HAP-1 (cell line): Measurements from ENCODE around the gene MVD.

Experiments used
- DNase-seq, 2 experiments: peaks; one replicate each; pipeline ENCODE4 v3.0.0-alpha.2; 2016 to 2020; ENCODE audit warnings: low spot score in 2 of 2
- H3K27me3 ChIP-seq: fragments of 250-450 bp; sonication (Bioruptor Pico); 2 replicates; pipeline ENCODE4 v1.5.1; 2020; ENCODE audit warnings: low read depth, mild to moderate bottlenecking, moderate library complexity
- H3K36me3 ChIP-seq: fragments of 250-450 bp; sonication (Bioruptor Pico); replicated peaks from 2 replicates; pipeline ENCODE4 v1.5.1; 2020; ENCODE audit warnings: mild to moderate bottlenecking
- H3K4me1 ChIP-seq: fragments of 250-450 bp; sonication (Bioruptor Pico); 2 replicates; pipeline ENCODE4 v1.5.1; 2020; ENCODE audit warnings: mild to moderate bottlenecking
- H3K4me3 ChIP-seq: fragments of 250-450 bp; sonication (Bioruptor Pico); 2 replicates; pipeline ENCODE4 v1.5.1; 2020; ENCODE audit warnings: mild to moderate bottlenecking, moderate library complexity
- H3K9me3 ChIP-seq: fragments of 250-450 bp; sonication (Bioruptor Pico); 2 replicates; pipeline ENCODE4 v1.5.1; 2020; ENCODE audit warnings: mild to moderate bottlenecking, moderate library complexity
- in situ Hi-C: fragments of 300-500 bp; cut with MboI; formaldehyde crosslinking; loops from 3 replicates; pipeline ENCODE4 v1.14.3; 2020; ENCODE audit warnings: low sequenced_read_pairs, inconsistent platforms, mixed read lengths

MVD gene

GRCh38 chr16:88665148-88665547 is 2.3 kb upstream of the MVD start:
- in situ Hi-C loops: no loop called here
- DNase-seq: no peak
- H3K4me3 ChIP-seq: no peak overlapping the region

DNA sequence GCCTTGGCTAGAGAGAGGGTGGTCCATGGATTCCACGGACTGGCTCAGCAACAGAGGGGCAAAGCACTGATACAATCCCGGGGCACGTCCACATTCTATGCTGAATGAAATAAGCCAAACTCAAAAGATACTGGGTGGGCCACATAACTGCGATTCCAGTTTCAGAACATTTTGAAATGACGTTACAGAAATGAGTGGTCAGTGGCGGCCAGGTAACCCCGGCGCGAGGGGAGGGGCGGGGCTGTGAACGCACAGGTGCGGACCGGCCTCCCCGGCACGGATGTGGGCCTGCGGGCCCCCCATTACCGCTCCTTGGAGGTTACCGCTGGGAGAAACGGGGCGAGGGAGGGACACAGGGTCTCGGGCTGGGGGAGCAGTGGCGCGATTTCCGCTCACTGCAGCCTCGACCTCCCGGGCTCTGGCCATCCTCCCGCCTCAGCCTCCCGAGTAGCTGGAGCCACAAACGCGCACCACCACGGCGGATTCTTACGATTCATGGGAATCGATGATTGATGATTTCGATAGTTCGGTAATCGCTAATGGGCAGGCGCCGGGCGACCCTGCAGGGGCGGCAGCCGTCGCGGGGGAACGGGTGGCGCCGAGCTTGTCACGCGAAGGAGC is 559 bp downstream of the MVD start:
- DNase-seq: no peak
- Histone ChIP-seq H3K27me3 (no peaks in the 10 kb centered on the region), H3K4me3 (peak overlapping the region; percentile 81), H3K36me3 (peaks cover 5% of the 10 kb centered on the region; the same call in 1 of the 2 replicates), H3K9me3 (no peaks in the 10 kb centered on the region), H3K4me1 (peaks cover 7% of the 10 kb centered on the region)
- in situ Hi-C loops: no loop called here

More at GRCh38 chr16:88665148-88665547, 2.3 kb upstream of the MVD start:
- Histone ChIP-seq H3K27me3 (no peaks in the 10 kb centered on the region), H3K9me3 (no peaks in the 10 kb centered on the region), H3K4me1 (peaks cover 7% of the 10 kb centered on the region), H3K36me3 (no peaks in the 10 kb centered on the region)

DNA sequence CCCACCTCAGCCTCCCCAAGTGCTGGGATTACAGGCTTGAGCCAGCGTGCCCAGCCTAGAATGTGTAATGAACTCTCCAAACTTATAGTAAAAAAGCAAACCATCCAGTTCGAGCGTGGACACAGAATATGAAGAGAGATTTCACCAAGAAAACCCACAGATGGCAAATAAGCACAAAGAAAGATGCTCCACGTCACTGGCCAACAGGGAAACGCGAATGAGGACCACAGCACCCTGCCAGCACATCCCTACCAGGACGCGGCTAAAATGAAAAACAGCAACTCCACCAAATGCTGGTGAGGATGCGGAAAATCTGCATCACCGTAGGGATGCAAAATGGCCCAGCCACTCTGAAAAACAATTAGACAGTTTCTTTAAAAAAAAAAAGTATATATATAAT is 1.4 kb downstream of the MVD start:
- Histone ChIP-seq H3K36me3 (peaks cover 5% of the 10 kb centered on the region; the same call in 1 of the 2 replicates), H3K4me1 (peaks cover 7% of the 10 kb centered on the region), H3K4me3 (peak overlapping the region; percentile 7; the same call in 1 of the 2 replicates), H3K27me3 (no peaks in the 10 kb centered on the region), H3K9me3 (no peaks in the 10 kb centered on the region)
- in situ Hi-C loops: no loop called here
- no peak for DNase-seq

GRCh38 chr16:88659160-88659559 is 3.7 kb downstream of the MVD start:
- in situ Hi-C loops: no loop called here

GRCh38 chr16:88658714-88659113 is 4.2 kb downstream of the MVD start:
- no peak overlapping the region for H3K4me3 ChIP-seq
- H3K4me1 ChIP-seq: peaks cover 7% of the 10 kb centered on the region
- DNase-seq: no peak
- no peaks in the 10 kb centered on the region for H3K9me3 ChIP-seq
- peaks cover 19% of the 10 kb centered on the region for H3K36me3 ChIP-seq
- in situ Hi-C loops: no loop called here
- H3K27me3 ChIP-seq: no peaks in the 10 kb centered on the region

More at GRCh38 chr16:88659160-88659559, 3.7 kb downstream of the MVD start:
- peaks cover 19% of the 10 kb centered on the region for H3K36me3 ChIP-seq
- H3K4me3 ChIP-seq: no peak overlapping the region
- no peak for DNase-seq
- H3K27me3 ChIP-seq: no peaks in the 10 kb centered on the region
- H3K4me1 ChIP-seq: peaks cover 7% of the 10 kb centered on the region
- H3K9me3 ChIP-seq: no peaks in the 10 kb centered on the region

GRCh38 chr16:88657371-88657770 is 5.5 kb downstream of the MVD start:
- in situ Hi-C loops: no loop called here
- H3K27me3 ChIP-seq: no peaks in the 10 kb centered on the region
- H3K36me3 ChIP-seq: peaks cover 26% of the 10 kb centered on the region
- H3K4me1 ChIP-seq: peaks cover 7% of the 10 kb centered on the region
- H3K9me3 ChIP-seq: no peaks in the 10 kb centered on the region
- DNase-seq: no peak
- H3K4me3 ChIP-seq: no peak overlapping the region

DNA sequence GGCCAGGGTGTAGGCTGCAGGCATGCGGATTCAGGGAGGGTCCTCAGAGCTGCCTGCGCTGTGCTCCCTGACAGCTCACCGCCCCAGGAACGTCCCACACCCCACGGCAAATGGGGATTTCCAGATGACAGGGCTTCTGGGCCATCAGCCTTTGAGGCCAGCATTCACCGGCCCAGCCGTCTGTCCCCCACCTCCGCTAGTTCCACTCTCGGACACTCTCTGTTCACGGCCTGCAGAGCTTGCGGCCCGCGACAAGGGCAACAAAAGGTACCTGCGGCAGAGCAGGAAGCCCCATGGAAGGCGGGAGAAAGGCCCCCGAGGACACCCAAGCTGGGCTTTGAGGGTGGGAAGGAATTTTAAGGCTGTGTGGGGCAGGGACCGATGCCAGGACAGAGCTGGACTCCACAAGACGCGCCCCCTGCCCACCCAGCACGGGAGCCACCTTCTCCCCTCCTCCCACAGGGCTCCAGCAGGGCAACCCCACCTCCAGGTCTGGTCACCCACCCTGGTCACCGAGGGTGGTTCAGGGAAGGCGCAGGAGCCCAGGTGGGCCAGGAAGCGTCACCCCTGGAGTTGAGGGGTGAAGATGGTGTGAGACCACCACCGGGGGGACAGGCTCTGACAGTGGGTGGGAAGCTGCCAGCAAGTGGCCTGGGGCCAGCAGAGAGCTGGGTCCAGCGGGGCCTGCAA is 6.5 kb downstream of the MVD start:
- no peak overlapping the region for H3K4me3 ChIP-seq
- in situ Hi-C loops: no loop called here
- peaks cover 7% of the 10 kb centered on the region for H3K4me1 ChIP-seq
- no peaks in the 10 kb centered on the region for H3K9me3 ChIP-seq
- no peaks in the 10 kb centered on the region for H3K27me3 ChIP-seq
- no peak for DNase-seq
- peaks cover 26% of the 10 kb centered on the region for H3K36me3 ChIP-seq

DNA sequence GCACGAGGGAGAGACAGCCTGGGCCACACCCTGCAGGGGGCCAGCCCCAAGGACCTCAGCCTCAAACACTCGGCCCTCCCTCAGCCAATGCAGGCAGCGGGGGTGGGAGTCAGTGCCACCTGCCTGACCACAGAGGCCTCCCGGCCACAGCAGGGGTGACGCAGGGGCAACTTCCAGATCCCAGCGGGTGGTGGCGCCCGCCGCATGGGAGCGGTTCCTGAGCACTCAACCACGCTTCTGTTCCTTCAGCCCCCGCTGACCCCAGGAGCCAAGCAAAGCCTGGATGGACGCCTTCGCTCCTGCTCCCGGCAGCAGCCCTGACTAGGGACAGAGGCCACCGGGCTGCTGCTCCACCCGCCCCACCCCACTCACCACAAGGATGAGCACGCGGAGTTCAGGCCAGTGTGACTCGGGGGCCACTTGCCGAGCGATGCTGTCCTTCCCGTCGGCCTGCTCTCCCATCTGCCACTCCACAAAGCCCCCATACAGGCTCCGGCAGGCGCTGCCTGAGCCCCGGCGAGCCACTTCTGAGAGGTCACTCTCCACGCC is 7.1 kb downstream of the MVD start:
- peaks cover 6% of the 10 kb centered on the region for H3K4me1 ChIP-seq
- in situ Hi-C loops: no loop called here
- no peaks in the 10 kb centered on the region for H3K27me3 ChIP-seq
- H3K4me3 ChIP-seq: no peak overlapping the region
- no peaks in the 10 kb centered on the region for H3K9me3 ChIP-seq
- peaks cover 26% of the 10 kb centered on the region for H3K36me3 ChIP-seq
- DNase-seq: no peak

- Histone ChIP-seq H3K4me1 (peaks cover 6% of the 10 kb centered on the region), H3K27me3 (no peaks in the 10 kb centered on the region), H3K9me3 (no peaks in the 10 kb centered on the region), H3K36me3 (peaks cover 26% of the 10 kb centered on the region), H3K4me3 (no peak overlapping the region)
- DNase-seq: no peak
- in situ Hi-C loops: no loop called here
Observed at GRCh38 chr16:88655053-88655732, 7.7 kb downstream of the MVD start.

DNA sequence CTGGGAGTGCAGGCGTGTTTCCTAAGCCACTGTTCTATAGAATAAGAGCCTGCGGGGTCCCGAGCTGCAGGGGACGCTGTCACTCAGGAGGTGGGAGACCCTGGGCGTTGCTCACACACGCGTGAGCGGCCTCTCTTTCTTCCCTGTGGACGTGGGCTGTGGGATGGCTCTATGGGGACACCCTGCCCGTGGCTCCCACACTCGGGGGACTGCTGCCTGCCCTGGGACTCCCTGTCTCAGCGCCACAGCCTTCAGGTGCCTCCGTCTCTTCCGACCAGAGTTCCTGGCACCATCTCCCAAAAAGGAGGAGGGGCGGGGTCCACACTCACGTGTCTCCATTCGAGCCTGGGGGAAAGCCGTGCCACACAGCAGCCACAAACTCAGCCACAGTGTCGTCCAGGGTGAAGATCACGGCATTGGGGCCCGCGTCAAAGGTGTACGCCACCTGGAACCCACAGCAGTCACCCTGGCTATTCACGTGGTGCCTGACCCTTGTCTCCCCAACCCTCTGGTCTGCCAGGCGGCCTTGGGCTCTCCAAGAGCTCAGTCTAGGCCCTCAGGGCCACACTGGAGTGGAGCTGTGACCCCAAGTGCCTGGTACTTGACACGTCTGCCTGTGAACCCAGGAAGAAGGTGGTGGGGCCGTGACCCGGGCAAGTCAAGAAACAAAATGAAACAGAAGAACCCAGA is 8.4 kb downstream of the MVD start:
- H3K4me3 ChIP-seq: no peak overlapping the region
- in situ Hi-C loops: no loop called here
- peaks cover 28% of the 10 kb centered on the region for H3K36me3 ChIP-seq
- H3K27me3 ChIP-seq: no peaks in the 10 kb centered on the region
- no peak for DNase-seq
- peaks cover 6% of the 10 kb centered on the region for H3K4me1 ChIP-seq
- no peaks in the 10 kb centered on the region for H3K9me3 ChIP-seq

DNA sequence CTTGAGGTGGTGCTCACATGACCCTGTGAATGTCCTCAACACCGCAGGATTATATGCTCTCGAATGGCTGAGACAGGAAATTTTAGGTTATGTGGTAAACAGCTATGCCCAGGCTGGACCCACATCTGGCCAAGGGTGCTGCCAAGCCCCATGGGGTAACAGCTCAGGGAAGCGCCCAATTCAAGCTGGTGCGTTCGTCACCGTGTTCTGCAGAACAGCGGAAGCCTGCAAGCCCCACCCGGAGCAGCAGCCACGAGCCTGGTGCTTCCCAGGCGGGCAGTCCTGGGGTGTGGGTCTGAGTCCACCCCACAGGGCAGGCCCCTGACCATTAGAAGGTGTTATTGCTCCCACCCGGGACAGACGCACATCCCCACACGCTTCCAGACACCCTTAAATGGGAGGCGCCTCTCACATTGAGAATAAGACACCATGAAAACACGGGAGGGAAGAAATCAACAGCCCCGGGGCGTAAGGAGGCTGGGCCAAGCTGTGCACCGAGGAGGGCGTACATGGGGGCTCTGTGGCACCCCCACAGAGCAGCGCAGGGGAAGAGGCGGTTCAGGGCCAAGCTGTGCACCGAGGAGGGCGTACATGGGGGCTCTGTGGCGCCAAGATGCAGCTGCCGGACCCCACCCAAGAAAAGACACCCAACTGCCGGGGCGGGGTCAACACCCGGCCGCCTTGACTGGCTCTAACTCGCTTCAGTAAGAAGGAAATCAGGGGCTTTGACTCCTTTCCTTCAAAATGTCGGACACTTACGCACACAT is 9.1 kb downstream of the MVD start:
- peaks cover 31% of the 10 kb centered on the region for H3K36me3 ChIP-seq
- in situ Hi-C loops: no loop called here
- peaks cover 6% of the 10 kb centered on the region for H3K4me1 ChIP-seq

GRCh38 chr16:88653101-88653500 is 9.8 kb downstream of the MVD start:
- H3K4me1 ChIP-seq: peaks cover 6% of the 10 kb centered on the region
- DNase-seq: no peak
- H3K36me3 ChIP-seq: peaks cover 29% of the 10 kb centered on the region
- no peaks in the 10 kb centered on the region for H3K9me3 ChIP-seq
- H3K4me3 ChIP-seq: no peak overlapping the region
- in situ Hi-C loops: no loop called here
- H3K27me3 ChIP-seq: no peaks in the 10 kb centered on the region

More for the DNA sequence above, 9.1 kb downstream of the MVD start:
- Histone ChIP-seq H3K9me3 (no peaks in the 10 kb centered on the region), H3K27me3 (no peaks in the 10 kb centered on the region), H3K4me3 (no peak overlapping the region)
- no peak for DNase-seq

- DNase-seq: no peak
- no peak overlapping the region for H3K4me3 ChIP-seq
- no peaks in the 10 kb centered on the region for H3K27me3 ChIP-seq
- peaks cover 6% of the 10 kb centered on the region for H3K4me1 ChIP-seq
- in situ Hi-C loops: no loop called here
- H3K36me3 ChIP-seq: peaks cover 26% of the 10 kb centered on the region
- no peaks in the 10 kb centered on the region for H3K9me3 ChIP-seq
Observed at GRCh38 chr16:88652762-88653063, 10.2 kb downstream of the MVD start.
